Measurements from ENCODE around the gene CHST8.

CHST8 gene

DNA sequence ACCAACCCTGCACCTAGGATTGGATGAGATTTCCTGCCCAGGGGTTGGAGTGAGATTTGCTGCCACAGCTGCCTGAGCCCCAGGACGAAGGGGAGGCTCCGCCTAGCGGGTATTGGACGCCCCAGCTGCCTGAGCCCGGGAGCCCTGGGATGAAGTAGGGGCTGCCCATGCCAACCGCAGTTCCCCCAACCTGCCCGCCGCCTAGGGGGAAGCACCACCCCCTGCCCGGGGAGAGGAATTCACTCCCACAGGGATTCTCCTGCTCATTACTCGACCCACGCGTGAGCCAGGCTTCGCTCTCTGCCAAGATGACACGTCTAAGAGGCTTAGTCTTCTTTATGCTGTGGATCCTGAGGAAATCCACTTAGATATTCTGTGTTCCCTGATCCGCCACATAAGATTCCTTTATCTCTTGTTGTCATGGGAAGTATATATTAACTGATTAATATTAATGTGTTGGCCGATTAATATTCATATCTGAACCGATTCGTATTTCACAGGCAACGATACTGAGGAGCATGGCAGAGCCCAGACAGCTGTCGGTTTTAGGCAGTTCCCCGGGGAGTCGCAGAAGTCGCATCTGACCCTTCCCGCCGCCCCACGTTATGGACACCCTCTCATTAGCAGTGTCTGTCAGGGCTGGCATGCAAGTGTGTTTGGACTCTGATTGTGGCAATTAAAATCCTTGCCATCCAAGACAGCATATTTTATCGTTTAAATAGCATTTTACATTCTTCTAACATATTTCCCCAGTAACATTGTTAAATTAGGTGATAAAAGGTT is 130.5 kb downstream of the CHST8 start:
- DNase-seq = no peak
- H3K36me3 ChIP-seq (ENCODE audit: insufficient read depth, low read length) = no peaks in the 10 kb centered on the region
- no peak overlapping the region for H3K4me2 ChIP-seq (ENCODE audit: insufficient read depth, low read length)
- H3K27me3 ChIP-seq (ENCODE audit: insufficient read depth, low read length, poor library complexity) = no peaks in the 10 kb centered on the region
- no peak overlapping the region for H3K4me3 ChIP-seq (ENCODE audit: low read depth in 1 of 2, low read length in 2 of 2)
- no peak overlapping the region for H3K9ac ChIP-seq (ENCODE audit: low read depth, low read length)
- H4K20me1 ChIP-seq (ENCODE audit: insufficient read depth, low read length) = 0 out of 2 replicates have a peak, but pooled peaks cover 4% of the 10 kb centered on the region
- no peaks in the 10 kb centered on the region for H3K79me2 ChIP-seq (ENCODE audit: insufficient read depth, low read length)
- ATAC-seq (ENCODE audit: insufficient read depth, low read depth) = no peak
- no peaks in the 10 kb centered on the region for H3K9me3 ChIP-seq (ENCODE audit: insufficient read depth, low read length, severe bottlenecking)
- H3K27ac ChIP-seq (ENCODE audit: low read length) = no peak overlapping the region
- no peak overlapping the region for H2AFZ ChIP-seq (ENCODE audit: low read depth, low read length)
- H3K4me1 ChIP-seq (ENCODE audit: insufficient read depth, low read length) = no peaks in the 10 kb centered on the region
- no peak for TF ChIP-seq CTCF (IDR thresholded peaks at IDR 0.05; ENCODE audit: borderline replicate concordance, extremely low read depth, low read length, poor library complexity, severe bottlenecking)
- no peak for TF ChIP-seq EZH2 (IDR thresholded peaks at IDR 0.05; ENCODE audit: borderline replicate concordance, low read depth, low read length, severe bottlenecking)

DNA sequence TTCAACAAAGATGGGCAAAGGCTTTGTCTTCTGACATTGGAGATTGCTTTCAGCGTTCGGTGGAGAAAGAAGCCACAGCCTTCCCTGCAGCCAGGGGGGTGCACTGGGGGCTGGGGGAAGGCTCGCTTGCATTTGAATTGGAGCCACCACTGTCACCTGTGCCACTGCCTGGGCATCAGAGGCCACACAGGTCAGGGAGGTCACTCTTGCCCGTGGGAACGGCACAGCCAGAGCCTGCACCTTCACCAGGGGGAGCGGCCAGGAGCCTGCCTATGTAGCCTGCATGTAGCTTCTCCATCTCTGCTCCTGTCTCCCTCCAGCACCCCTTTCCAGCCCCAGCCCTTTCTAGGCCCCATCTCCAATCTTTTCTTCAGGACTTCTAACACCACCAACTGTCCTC is 131.2 kb downstream of the CHST8 start:
- Histone ChIP-seq H4K20me1 (ENCODE audit: insufficient read depth, low read length) (0 out of 2 replicates have a peak, but pooled peaks cover 4% of the 10 kb centered on the region), H3K4me2 (ENCODE audit: insufficient read depth, low read length) (no peak overlapping the region), H3K27ac (ENCODE audit: low read length) (no peak overlapping the region), H3K79me2 (ENCODE audit: insufficient read depth, low read length) (no peaks in the 10 kb centered on the region), H3K27me3 (ENCODE audit: insufficient read depth, low read length, poor library complexity) (no peaks in the 10 kb centered on the region), H3K4me1 (ENCODE audit: insufficient read depth, low read length) (no peaks in the 10 kb centered on the region), H3K4me3 (ENCODE audit: low read depth in 1 of 2, low read length in 2 of 2) (no peak overlapping the region), H3K9me3 (ENCODE audit: insufficient read depth, low read length, severe bottlenecking) (no peaks in the 10 kb centered on the region), H3K9ac (ENCODE audit: low read depth, low read length) (no peak overlapping the region), H2AFZ (ENCODE audit: low read depth, low read length) (no peak overlapping the region), H3K36me3 (ENCODE audit: insufficient read depth, low read length) (no peaks in the 10 kb centered on the region)
- TF ChIP-seq EZH2 (IDR thresholded peaks at IDR 0.05; ENCODE audit: borderline replicate concordance, low read depth, low read length, severe bottlenecking) = no peak
- DNase-seq (no peak), ATAC-seq (ENCODE audit: insufficient read depth, low read depth) (no peak)

GRCh38 chr19:33754361-33754760 is 132.6 kb downstream of the CHST8 start:
- ATAC-seq (ENCODE audit: insufficient read depth, low read depth) (no peak), DNase-seq (no peak)
- Histone ChIP-seq H2AFZ (ENCODE audit: low read depth, low read length) (no peak overlapping the region), H3K9ac (ENCODE audit: low read depth, low read length) (no peak overlapping the region), H3K27me3 (ENCODE audit: insufficient read depth, low read length, poor library complexity) (no peaks in the 10 kb centered on the region), H3K4me2 (ENCODE audit: insufficient read depth, low read length) (no peak overlapping the region), H3K27ac (ENCODE audit: low read length) (no peak overlapping the region), H3K4me3 (ENCODE audit: low read depth in 1 of 2, low read length in 2 of 2) (no peak overlapping the region), H4K20me1 (ENCODE audit: insufficient read depth, low read length) (0 out of 2 replicates have a peak, but pooled peaks cover 3% of the 10 kb centered on the region), H3K36me3 (ENCODE audit: insufficient read depth, low read length) (no peaks in the 10 kb centered on the region), H3K79me2 (ENCODE audit: insufficient read depth, low read length) (no peaks in the 10 kb centered on the region), H3K9me3 (ENCODE audit: insufficient read depth, low read length, severe bottlenecking) (no peaks in the 10 kb centered on the region), H3K4me1 (ENCODE audit: insufficient read depth, low read length) (no peaks in the 10 kb centered on the region)
- no peak for TF ChIP-seq CTCF (IDR thresholded peaks at IDR 0.05; ENCODE audit: borderline replicate concordance, extremely low read depth, low read length, poor library complexity, severe bottlenecking)
- TF ChIP-seq EZH2 (IDR thresholded peaks at IDR 0.05; ENCODE audit: borderline replicate concordance, low read depth, low read length, severe bottlenecking) = no peak

DNA sequence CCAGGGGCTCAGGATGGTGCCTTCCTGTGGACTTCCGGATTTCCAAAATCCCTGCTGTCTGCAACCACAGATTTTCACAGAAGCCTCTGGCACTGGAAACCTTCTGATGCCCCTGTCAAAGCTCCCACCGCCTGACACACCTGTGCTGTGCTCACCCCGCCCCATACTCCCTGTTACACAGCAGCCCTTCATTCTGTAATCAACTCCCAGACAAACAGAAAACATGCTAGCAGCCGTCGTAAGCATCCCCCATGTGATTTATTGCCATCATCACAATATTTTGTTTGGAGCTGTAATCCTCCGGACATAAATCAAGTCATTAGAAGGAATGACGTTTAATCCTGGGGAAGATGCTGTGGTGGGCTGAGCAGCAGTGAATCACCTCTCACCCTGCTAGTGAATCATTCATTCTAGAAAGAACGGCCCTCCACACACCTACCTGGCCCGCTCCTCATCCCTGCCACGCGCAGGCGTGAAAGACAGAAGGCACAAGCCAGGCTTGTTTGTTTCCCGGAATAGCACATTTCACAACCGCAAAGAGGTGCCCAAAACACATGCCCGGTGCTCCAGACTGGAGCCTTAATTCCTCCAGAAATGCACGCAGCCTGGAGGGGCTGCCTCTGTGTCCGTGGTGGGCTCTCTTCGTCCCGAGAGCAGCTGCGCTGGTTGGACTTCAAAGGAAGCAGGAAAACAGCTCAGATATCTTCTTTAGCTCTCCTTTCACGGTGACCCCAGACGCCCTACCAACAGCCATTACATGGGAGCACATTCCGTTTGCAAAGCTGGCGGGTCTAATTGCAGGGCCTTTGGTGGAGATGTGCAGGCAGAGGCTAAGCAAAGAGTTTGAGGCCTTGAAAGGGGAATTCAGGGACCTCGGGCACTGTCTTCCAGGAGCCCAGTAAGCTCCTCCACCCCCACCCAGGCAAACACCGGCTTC is 133.6 kb downstream of the CHST8 start:
- ATAC-seq (ENCODE audit: insufficient read depth, low read depth) = no peak
- H3K9ac ChIP-seq (ENCODE audit: low read depth, low read length) = no peak overlapping the region
- no peak overlapping the region for H3K27ac ChIP-seq (ENCODE audit: low read length)
- no peak overlapping the region for H3K4me3 ChIP-seq (ENCODE audit: low read depth in 1 of 2, low read length in 2 of 2)
- no peak overlapping the region for H3K4me2 ChIP-seq (ENCODE audit: insufficient read depth, low read length)
- H4K20me1 ChIP-seq (ENCODE audit: insufficient read depth, low read length) = no peaks in the 10 kb centered on the region
- TF ChIP-seq CTCF (IDR thresholded peaks at IDR 0.05; ENCODE audit: borderline replicate concordance, extremely low read depth, low read length, poor library complexity, severe bottlenecking) (no peak), EZH2 (IDR thresholded peaks at IDR 0.05; ENCODE audit: borderline replicate concordance, low read depth, low read length, severe bottlenecking) (no peak)
- H3K79me2 ChIP-seq (ENCODE audit: insufficient read depth, low read length) = no peaks in the 10 kb centered on the region
- no peak overlapping the region for H2AFZ ChIP-seq (ENCODE audit: low read depth, low read length)
- DNase-seq = no peak
- H3K9me3 ChIP-seq (ENCODE audit: insufficient read depth, low read length, severe bottlenecking) = no peaks in the 10 kb centered on the region
- H3K27me3 ChIP-seq (ENCODE audit: insufficient read depth, low read length, poor library complexity) = no peaks in the 10 kb centered on the region
- H3K36me3 ChIP-seq (ENCODE audit: insufficient read depth, low read length) = no peaks in the 10 kb centered on the region
- H3K4me1 ChIP-seq (ENCODE audit: insufficient read depth, low read length) = no peaks in the 10 kb centered on the region
